Activated naive CD8-positive, alpha-beta T cell treated with anti-CD3 and anti-CD28 coated beads for 36 hours (primary cell): ENCODE data around the gene KRTAP4-5. TPM values are rescaled to one million over a fixed set of nuclear protein-coding genes. Genes with fewer than 3 reads are reported as not detected.
"Not testable (repeated sequence)": the region's sequence is repeated elsewhere in the genome, so short reads cannot be mapped to it uniquely, and the experiment has no call there.

Source experiments
- DNase-seq: peaks from one replicate; pipeline ENCODE4 v3.0.0; 2021
- H3K27ac Mint-ChIP-seq: one replicate; pipeline ENCODE4 v1.8.0; 2022; ENCODE audit warnings: mild to moderate bottlenecking, moderate library complexity, mixed read lengths
- H3K27me3 Mint-ChIP-seq: one replicate; pipeline ENCODE4 v1.8.0; 2022; ENCODE audit warnings: mild to moderate bottlenecking, mixed read lengths
- H3K36me3 Mint-ChIP-seq: one replicate; pipeline ENCODE4 v1.8.0; 2021; ENCODE audit warnings: mild to moderate bottlenecking, mixed read lengths
- H3K4me1 Mint-ChIP-seq: one replicate; pipeline ENCODE4 v1.8.0; 2021; ENCODE audit warnings: mixed read lengths
- H3K4me3 Mint-ChIP-seq: one replicate; pipeline ENCODE4 v1.8.0; 2022; ENCODE audit warnings: mild to moderate bottlenecking, moderate library complexity, mixed read lengths
- H3K9me3 Mint-ChIP-seq: one replicate; pipeline ENCODE4 v1.8.0; 2022; ENCODE audit warnings: mixed read lengths
- total RNA-seq, 2 experiments: library from RNA; stranded (reverse); gene quantifications; one replicate each; pipeline ENCODE4 v1.2.3, GENCODE V29; 2021

The KRTAP4-5 gene
- total RNA-seq: not detected

DNA sequence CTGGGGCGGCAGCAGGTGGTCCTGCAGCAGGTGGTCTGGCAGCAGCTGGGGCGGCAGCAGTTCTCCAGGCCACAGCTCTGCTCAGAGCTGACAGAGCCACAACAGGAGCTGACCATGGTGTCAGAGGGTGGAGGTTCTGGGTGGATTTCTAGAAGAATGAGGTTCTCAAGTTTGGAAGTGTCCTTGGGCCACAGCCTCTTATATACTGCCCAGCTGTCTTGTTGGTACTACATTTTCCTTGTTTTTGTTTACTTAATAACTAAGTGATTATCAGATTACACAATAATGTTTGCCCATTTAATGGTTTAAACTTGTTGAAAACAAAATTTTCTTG is at the start of gene KRTAP4-5:
Gene KRTAP4-5, minus strand, starts transcription at position 174 of the 334 bp plus-strand sequence. Its CDS starts 58 bp downstream, at position 116.
- H3K27me3 Mint-ChIP-seq: no peaks in the 10 kb centered on the region
- DNase-seq: no peak
- H3K36me3 Mint-ChIP-seq: no peaks in the 10 kb centered on the region
- H3K4me3 Mint-ChIP-seq: no peak within 1 kb of the TSS
- peaks cover 1% of the 10 kb centered on the region for H3K9me3 Mint-ChIP-seq
- no peak within 1 kb of the TSS for H3K27ac Mint-ChIP-seq
- no peaks in the 10 kb centered on the region for H3K4me1 Mint-ChIP-seq

DNA sequence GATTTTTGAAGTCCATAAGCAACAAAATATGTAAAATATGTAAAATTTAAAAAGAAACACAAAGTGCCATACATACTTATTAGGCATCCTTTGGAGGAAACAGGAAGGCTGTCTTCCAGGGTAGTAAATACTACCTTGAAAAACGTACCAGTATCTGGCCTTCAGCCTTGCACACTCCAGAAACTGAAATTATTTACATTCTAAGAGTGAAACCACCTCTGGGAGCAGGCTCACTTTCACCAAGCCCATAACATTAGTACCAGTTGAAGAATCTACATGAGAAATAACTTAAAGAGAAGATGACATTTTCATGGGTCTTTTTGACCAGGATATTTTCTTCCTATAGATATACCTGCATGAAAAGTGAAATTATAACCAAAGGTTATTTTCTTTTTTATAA is 46.4 kb upstream of the KRTAP4-5 start:
- H3K27me3 Mint-ChIP-seq: no peaks in the 10 kb centered on the region
- no peak for DNase-seq
- no peaks in the 10 kb centered on the region for H3K36me3 Mint-ChIP-seq
- H3K4me3 Mint-ChIP-seq: no peak overlapping the region
- no peaks in the 10 kb centered on the region for H3K4me1 Mint-ChIP-seq
- peaks cover 3% of the 10 kb centered on the region for H3K9me3 Mint-ChIP-seq
- no peak overlapping the region for H3K27ac Mint-ChIP-seq

DNA sequence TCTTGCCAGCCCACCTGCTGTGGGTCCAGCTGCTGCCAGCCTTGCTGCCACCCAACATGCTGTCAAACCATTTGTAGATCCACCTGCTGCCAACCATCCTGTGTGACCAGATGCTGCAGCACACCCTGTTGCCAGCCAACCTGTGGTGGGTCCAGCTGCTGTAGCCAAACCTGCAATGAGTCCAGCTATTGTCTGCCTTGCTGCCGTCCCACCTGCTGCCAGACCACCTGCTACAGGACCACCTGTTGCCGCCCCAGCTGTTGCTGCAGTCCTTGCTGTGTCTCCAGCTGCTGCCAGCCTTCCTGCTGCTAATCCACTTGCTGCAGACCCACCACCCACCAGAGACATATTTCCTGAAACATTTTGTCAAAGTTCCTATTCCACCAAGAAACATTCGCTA is 40.7 kb upstream of the KRTAP4-5 start:
- Mint-ChIP-seq H3K27me3 (no peaks in the 10 kb centered on the region), H3K9me3 (peaks cover 3% of the 10 kb centered on the region), H3K4me3 (no peak overlapping the region), H3K4me1 (no peaks in the 10 kb centered on the region), H3K36me3 (no peaks in the 10 kb centered on the region), H3K27ac (no peak overlapping the region)
- DNase-seq: no peak

DNA sequence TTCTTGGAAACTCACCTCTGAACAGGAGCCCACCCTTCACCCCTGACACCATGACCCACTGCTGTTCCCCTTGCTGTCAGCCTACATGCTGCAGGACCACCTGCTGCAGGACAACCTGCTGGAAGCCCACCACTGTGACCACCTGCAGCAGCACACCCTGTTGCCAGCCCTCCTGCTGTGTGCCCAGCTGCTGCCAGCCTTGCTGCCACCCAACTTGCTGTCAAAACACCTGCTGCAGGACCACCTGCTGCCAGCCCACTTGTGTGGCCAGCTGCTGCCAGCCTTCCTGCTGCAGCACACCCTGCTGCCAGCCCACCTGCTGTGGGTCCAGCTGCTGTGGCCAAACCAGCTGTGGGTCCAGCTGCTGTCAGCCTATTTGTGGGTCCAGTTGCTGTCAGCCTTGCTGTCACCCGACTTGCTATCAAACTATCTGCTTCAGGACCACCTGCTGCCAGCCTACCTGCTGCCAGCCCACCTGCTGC is 40.3 kb upstream of the KRTAP4-5 start, which contains the start of gene KRTAP9-1:
Gene KRTAP9-1, plus strand, starts transcription at position 51 of the 482 bp plus-strand sequence. Its CDS starts 0 bp downstream, at position 51.
- not testable (repeated sequence) for H3K27me3 Mint-ChIP-seq, H3K4me3 Mint-ChIP-seq, H3K4me1 Mint-ChIP-seq, H3K36me3 Mint-ChIP-seq, H3K9me3 Mint-ChIP-seq, DNase-seq, H3K27ac Mint-ChIP-seq

DNA sequence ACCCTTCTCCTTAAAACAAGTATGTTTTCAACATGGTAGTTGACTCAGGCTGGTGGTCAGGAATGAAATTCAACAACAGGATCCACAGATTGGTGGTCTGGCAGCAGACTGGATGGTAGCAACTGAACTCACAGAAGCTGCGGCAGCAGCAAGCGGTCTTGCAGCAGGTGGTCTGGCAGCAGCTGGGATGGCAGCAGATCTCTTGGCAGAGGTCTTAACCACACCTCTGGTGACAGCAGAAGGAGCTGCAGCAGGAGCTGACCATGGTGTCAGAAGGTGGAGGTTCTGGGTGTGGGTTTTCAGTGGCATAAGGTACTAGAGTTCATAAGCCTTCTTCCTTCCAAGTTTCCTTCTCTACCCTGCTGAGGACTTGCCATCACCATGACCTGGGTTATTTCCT is 37.2 kb upstream of the KRTAP4-5 start:
- Mint-ChIP-seq H3K36me3 (no peaks in the 10 kb centered on the region), H3K27ac (no peak overlapping the region), H3K9me3 (no peaks in the 10 kb centered on the region), H3K4me3 (no peak overlapping the region), H3K4me1 (no peaks in the 10 kb centered on the region), H3K27me3 (no peaks in the 10 kb centered on the region)
- DNase-seq: no peak

DNA sequence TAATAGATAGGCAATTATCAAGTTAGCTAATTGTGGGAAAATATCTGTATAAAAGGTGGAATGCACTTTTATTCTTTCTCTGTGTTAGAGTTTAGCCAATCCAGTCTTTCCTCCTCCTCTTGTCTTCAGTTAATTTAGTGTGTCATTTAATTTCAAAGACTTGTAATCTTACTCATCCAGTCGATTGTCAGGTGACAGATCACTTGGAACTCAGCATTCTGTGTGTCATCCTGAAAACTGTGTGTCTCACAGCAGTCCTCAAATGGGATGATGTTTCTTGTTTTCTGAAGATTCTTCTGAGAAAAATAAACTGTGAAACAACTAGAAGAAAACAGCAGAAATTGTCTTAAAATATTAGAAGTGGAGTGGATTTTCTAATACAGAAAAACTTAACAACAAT is 35.4 kb upstream of the KRTAP4-5 start:
- no peaks in the 10 kb centered on the region for H3K27me3 Mint-ChIP-seq
- no peaks in the 10 kb centered on the region for H3K4me1 Mint-ChIP-seq
- no peak overlapping the region for H3K27ac Mint-ChIP-seq
- H3K9me3 Mint-ChIP-seq: no peaks in the 10 kb centered on the region
- DNase-seq: no peak
- H3K4me3 Mint-ChIP-seq: no peak overlapping the region
- H3K36me3 Mint-ChIP-seq: no peaks in the 10 kb centered on the region

DNA sequence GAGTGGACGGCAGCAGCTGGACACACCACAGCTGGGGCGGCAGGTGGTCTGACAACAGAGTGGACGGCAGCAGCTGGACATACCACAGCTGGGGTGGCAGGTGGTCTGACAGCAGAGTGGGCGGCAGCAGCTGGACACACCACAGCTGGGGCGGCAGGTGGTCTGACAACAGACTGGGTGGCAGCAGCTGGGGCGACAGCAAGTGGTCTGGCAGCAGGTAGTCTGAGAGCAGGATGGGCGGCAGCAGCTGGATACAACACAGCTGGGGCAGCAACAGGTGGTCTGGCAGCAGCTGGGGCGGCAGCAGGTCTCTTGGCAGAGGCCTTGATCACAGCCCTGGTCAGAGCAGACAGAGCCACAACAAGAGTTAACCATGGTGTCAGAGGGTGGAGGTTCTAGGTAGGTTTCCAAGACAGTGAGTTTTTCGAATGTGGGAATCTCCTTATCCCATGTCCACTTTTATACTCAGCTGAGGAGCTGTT is 34.9 kb upstream of the KRTAP4-5 start, which contains the start of gene KRTAP4-1:
Gene KRTAP4-1, minus strand, starts transcription at position 432 of the 482 bp plus-strand sequence. Its CDS starts 57 bp downstream, at position 375.
- DNase-seq: no peak
- no peaks in the 10 kb centered on the region for H3K4me1 Mint-ChIP-seq
- H3K27me3 Mint-ChIP-seq: no peaks in the 10 kb centered on the region
- H3K4me3 Mint-ChIP-seq: no peak within 1 kb of the TSS
- no peaks in the 10 kb centered on the region for H3K9me3 Mint-ChIP-seq
- no peaks in the 10 kb centered on the region for H3K36me3 Mint-ChIP-seq
- no peak within 1 kb of the TSS for H3K27ac Mint-ChIP-seq

DNA sequence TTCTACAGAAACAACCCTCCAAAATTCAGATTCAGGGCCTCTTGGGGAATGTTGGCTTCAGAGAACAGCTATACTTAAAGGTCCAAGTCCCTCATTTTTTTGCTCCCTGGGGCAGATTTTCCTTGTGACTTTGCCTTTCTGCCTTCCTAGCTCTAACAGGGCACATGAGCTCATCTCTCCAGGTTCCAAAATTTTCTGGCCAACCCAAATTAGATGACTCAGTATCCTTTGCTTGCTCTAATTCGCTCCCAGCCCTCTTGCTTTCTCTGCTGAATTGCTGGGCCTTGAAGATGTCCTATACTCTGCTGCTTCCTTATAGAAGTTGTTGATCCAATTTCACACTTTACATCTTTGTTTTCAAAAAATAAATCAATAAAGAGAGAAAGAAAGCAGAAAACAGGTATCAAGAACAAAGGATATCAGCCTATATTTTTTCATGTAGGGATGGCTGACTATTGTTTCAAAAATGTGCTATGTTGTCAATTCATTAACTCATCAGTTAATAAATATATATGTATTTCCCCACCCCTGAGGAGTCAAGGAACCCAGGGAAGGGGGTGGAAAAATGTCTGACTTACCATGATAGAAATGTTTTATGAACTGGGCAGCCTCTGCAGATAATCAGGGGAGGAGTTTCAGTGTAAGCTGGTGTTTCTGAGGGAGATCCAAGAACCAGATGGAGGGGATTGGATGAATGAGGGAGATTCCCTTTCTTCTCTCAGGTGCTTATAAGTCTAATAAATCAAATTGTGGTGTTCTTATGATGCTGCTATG is 29.4 kb upstream of the KRTAP4-5 start:
- Mint-ChIP-seq H3K27me3 (no peaks in the 10 kb centered on the region), H3K4me3 (no peak overlapping the region), H3K36me3 (no peaks in the 10 kb centered on the region), H3K4me1 (no peaks in the 10 kb centered on the region), H3K27ac (no peak overlapping the region), H3K9me3 (no peaks in the 10 kb centered on the region)
- DNase-seq: no peak

DNA sequence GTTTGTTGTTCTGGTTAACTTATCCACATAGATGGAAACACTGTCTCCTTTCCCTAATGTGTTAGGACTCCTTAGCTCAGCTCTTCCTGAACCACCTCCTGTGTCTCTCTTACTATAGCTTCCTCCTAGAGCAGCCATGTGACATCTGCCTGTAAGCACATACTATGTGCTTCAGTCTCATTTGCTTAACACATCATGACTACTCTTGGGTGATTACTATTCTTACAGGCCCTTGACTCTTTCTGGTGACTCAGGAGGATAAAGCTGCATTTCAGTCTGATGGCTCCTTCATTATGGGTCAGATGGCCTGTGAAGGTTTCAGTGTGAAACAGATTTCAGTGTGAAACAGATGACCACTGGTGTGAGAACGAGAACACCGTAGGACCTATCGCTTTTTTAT is 28.7 kb upstream of the KRTAP4-5 start:
- H3K27me3 Mint-ChIP-seq: no peaks in the 10 kb centered on the region
- no peak overlapping the region for H3K4me3 Mint-ChIP-seq
- H3K36me3 Mint-ChIP-seq: no peaks in the 10 kb centered on the region
- H3K4me1 Mint-ChIP-seq: no peaks in the 10 kb centered on the region
- no peak overlapping the region for H3K27ac Mint-ChIP-seq
- no peak for DNase-seq
- no peaks in the 10 kb centered on the region for H3K9me3 Mint-ChIP-seq

DNA sequence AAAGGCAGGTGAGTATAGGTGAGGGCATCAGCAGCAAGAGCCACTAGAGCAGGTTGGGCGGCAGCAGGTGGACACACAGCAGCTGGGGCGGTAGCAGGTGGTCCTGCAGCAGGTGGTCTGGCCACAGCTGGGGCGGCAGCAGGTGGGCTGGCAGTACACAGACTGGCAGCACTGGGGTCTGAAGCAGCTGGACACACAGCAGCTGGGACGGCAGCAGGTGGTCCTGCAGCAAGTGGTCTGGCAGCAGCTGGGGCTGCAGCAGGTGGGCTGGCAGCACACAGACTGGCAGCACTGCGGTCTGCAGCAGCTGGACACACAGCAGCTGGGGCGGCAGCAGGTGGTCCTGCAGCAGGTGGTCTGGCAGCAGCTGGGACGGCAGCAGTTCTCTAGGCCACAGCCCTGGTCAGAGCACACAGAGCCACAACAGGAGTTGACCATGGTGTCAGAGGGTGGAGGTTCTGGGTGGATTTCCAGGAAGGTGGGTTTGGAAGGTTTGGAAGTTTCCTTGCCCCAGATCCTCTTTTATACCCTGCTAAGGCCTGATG is 28.2 kb upstream of the KRTAP4-5 start, which contains the start of gene KRTAP4-2:
Gene KRTAP4-2, minus strand, starts transcription at position 495 of the 545 bp plus-strand sequence. Its CDS starts 57 bp downstream, at position 438.
- no peak for DNase-seq
- Mint-ChIP-seq H3K9me3 (no peaks in the 10 kb centered on the region), H3K27ac (no peak within 1 kb of the TSS), H3K27me3 (no peaks in the 10 kb centered on the region), H3K4me3 (no peak within 1 kb of the TSS), H3K36me3 (no peaks in the 10 kb centered on the region), H3K4me1 (peaks cover 2% of the 10 kb centered on the region)

DNA sequence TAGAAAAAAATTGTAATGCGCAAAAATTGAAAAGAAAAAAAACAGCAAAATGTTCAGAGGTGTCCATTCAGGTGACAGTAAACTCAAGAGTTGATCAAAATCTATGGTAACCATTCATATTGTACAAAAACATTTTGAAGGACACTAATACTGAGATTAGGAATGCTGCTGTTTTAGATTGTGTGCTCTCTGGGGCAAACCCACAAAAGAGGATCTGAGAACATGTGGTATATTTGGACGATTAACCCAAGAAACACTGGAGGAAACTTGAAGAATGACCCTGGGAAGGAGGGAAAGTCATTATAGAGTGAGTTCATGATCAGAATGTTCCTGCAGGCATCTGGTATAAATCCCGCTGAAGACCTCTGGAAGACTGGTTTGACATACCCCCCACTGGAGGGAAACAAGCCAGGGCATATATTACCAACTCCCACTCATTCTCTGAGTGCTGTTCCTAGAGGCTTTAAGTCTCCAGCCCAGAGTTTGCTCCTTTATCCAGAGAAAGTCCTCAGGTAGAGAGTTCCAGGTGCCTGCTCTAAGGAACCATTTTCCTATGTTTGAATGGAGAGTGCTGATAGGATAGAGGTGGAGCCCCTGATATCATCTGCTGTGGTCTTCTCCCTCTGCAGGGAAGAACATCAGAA is 27.2 kb upstream of the KRTAP4-5 start:
- H3K4me1 Mint-ChIP-seq: peaks cover 2% of the 10 kb centered on the region
- H3K9me3 Mint-ChIP-seq: no peaks in the 10 kb centered on the region
- DNase-seq: no peak
- H3K36me3 Mint-ChIP-seq: no peaks in the 10 kb centered on the region
- H3K27ac Mint-ChIP-seq: no peak overlapping the region
- H3K27me3 Mint-ChIP-seq: no peaks in the 10 kb centered on the region
- H3K4me3 Mint-ChIP-seq: no peak overlapping the region

DNA sequence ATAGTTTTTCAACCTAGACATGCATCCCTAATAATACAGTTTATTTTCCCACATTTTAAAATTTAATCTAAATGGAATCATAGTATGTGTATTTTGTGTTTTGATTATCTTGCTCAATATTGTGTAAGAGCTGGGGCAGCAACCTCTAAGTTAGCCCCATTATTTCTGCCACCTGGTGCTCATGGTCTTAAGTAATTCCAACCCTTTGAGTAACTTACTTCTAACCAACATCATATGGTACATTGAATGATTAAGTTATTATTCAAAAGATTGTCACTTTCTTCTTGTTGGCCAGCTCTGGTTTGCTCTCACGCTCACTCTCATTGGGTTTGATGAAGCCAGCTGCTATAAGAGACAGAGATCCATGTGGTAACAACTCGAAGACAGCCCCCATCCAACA is 22.3 kb upstream of the KRTAP4-5 start:
- Mint-ChIP-seq H3K4me1 (peaks cover 2% of the 10 kb centered on the region), H3K36me3 (no peaks in the 10 kb centered on the region), H3K4me3 (no peak overlapping the region), H3K27ac (no peak overlapping the region), H3K9me3 (peaks cover 2% of the 10 kb centered on the region), H3K27me3 (no peaks in the 10 kb centered on the region)
- no peak for DNase-seq

DNA sequence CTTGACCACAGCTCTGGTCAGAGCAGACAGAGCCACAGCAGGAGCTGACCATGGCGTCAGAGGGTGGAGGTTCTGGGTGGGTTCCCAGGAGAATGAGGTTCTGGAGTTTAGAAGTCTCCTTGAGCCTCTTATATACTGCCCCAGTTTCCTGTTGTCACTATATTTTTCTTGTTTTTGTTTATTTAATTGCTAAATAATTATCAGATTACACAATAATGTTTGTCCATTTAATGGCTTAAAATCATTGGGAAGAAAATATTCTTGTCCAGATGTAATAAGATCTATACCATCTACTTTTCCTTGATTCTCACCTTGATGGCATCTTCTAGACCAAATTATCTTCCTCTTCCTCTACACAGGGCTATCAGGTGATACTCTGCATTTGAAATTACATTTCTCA is 18.5 kb upstream of the KRTAP4-5 start, which contains the start of gene KRTAP4-3:
Gene KRTAP4-3, minus strand, starts transcription at position 101 of the 400 bp plus-strand sequence. Its CDS starts 49 bp downstream, at position 52.
- Mint-ChIP-seq H3K4me1 (peaks cover 2% of the 10 kb centered on the region), H3K36me3 (no peaks in the 10 kb centered on the region), H3K27me3 (no peaks in the 10 kb centered on the region), H3K9me3 (peaks cover 2% of the 10 kb centered on the region), H3K4me3 (no peak within 1 kb of the TSS), H3K27ac (no peak within 1 kb of the TSS)
- DNase-seq: no peak

DNA sequence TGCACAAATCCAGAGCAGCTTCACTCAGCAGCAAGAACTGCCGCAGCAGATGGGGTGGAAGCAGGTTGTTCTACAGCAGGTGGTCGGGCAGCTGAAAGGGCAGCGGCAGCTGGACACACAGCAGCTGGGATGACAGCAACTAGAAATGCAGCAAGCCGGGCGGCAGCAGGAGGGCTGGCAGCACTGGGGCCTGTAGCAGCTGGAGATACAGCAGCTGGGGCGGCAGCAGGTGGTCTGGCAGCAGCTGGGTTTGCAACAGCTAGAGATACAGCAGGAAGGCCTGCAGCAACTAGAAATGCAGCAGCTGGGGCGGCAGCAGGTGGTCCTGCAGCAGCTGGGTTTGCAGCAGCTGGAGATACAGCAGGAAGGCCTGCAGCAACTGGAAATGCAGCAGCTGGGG is 17.9 kb upstream of the KRTAP4-5 start:
- Mint-ChIP-seq H3K27ac (no peak overlapping the region), H3K9me3 (peaks cover 2% of the 10 kb centered on the region), H3K36me3 (no peaks in the 10 kb centered on the region)

DNA sequence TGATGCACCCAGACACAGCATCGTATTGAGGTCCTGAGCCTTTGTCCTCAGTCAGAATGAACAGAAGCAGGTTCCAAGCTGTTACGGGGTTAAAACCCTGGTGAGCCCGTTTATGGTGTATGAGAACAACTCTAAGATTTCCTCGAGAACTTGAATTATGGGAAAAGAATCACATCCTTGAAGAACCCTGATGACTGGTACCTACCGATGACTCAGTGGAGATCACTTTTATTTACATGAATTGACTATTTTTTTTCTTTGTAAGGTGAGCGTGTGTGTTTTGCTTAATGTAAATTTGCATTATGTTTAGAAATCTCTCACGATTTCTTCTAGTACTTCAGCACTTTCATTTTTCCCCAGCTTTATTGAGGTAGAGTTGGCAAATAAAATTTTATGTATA is 14.2 kb upstream of the KRTAP4-5 start:
- Mint-ChIP-seq H3K36me3 (no peaks in the 10 kb centered on the region), H3K4me3 (no peak overlapping the region), H3K27me3 (no peaks in the 10 kb centered on the region), H3K27ac (no peak overlapping the region), H3K4me1 (no peaks in the 10 kb centered on the region), H3K9me3 (no peaks in the 10 kb centered on the region)
- DNase-seq: no peak

More for the DNA sequence above, 17.9 kb upstream of the KRTAP4-5 start:
- Mint-ChIP-seq H3K4me1 (no peaks in the 10 kb centered on the region), H3K4me3 (no peak overlapping the region), H3K27me3 (no peaks in the 10 kb centered on the region)
- DNase-seq: no peak
